T-helper 1 cell treated with Interleukin-12 subunit alpha and Interleukin-12 subunit beta and Interleukin-4 antibody, amounts not matched to agents 30 ng/mL and 1 ng/mL, for 36 hours (primary cell): ENCODE results near the gene TMEM218. TPM values are rescaled to one million over a fixed set of nuclear protein-coding genes. Genes with fewer than 3 reads are reported as not detected.
"Not testable (repeated sequence)": the region's sequence is repeated elsewhere in the genome, so short reads cannot be mapped to it uniquely, and the experiment has no call there.

ENCODE experiments used
- intact Hi-C: fragments of 100-400 bp; cut with micrococcal nuclease; formaldehyde crosslinking; loops from one replicate; pipeline ENCODE4 v1.15.1; 2024
- total RNA-seq: library from RNA; stranded (reverse); gene quantifications from 2 replicates; pipeline ENCODE4 v1.2.3, GENCODE V29; 2022

TMEM218 gene
- total RNA-seq, 1 donor from 2014 or later = 15.1 TPM

DNA sequence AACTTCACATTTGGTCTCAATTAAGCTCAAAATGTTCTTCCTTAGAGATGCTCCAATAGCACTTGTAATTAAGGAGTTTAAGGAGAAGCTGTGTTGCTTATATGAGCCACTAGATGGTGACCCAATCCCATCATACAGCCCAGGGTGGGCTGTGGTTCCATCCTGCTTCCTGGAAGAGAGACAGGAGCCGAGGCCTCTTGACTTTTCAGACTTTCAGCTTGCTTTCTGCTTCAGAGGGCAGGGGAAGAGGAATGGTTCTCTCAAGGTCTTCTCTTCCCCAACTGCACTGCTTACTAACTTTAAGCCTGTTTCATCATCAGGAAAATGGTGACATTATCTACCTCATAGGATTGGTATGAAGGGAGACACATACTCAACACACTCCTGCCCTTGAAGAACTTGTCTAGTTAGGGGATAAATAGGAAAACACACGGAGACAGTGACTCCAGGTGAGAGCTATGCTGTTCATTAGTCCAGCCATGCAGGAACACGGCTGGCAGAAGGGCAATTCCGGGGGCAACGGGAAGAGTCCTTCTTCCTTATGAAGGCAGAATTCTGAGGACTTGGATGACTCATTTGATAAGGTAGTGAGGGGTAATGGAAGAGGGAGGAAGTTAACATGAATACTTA, 20.1 kb downstream of the TMEM218 start:
- intact Hi-C loops = loop anchor here (1.0 kb wide), 1 partner anchor 50 kb away; no protein-coding TSS in a partner anchor

DNA sequence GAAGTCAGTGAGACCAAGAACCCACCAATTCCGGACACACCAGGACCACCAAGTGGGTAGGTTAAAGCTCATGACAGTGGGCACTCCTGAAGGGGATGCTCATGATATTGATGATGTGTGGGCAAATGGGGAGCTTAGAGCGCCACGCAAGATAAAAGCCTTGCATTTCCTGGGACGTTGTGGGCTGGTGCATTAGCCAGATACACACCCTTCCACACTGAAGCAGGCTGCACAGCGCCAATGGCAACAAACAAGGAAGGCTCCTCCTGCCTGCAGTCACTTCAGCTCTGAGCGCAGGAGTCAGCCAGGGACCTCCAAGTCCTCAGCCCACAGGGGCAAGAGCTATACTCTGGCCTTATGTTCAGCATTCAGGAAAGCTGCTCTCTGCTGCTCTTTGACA, 20.6 kb downstream of the TMEM218 start:
- intact Hi-C loops = loop anchor here (1.0 kb wide), 1 partner anchor 50 kb away; no protein-coding TSS in a partner anchor

DNA sequence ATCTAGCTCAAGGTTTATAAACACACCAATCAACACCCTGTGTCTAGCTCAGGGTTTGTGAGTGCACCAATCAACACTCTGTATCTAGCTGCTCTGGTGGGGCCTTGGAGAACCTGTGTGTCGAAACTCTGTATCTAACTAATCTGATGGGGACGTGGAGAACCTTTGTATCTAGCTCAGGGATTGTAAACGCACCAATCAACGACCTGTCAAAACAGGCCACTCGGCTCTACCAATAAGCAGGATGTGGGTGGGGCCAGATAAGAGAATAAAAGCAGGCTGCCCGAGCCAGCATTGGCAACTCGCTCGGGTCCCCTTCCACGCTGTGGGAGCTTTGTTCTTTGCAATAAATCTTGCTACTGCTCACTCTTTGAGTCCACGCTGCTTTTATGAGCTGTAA, 21.3 kb downstream of the TMEM218 start:
- intact Hi-C loops = not testable (repeated sequence)

DNA sequence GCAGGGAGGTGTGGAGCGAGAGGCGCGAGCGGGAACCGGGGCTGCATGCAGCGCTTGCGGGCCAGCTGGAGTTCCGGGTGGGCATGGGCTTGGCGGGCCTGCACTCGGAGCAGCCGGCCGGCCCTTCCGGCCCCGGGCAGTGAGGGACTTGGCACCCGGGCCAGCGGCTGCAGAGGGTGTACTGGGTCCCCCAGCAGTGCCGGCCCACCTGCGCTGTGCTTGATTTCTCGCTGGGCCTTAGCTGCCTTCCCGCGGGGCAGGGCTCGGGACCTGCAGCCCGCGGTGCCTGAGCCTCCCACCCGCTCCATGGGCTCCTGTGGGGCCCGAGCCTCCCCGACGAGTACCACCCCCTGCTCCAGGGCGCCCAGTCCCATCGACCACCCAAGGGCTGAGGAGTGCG, 21.9 kb downstream of the TMEM218 start:
- intact Hi-C loops = not testable (repeated sequence)

DNA sequence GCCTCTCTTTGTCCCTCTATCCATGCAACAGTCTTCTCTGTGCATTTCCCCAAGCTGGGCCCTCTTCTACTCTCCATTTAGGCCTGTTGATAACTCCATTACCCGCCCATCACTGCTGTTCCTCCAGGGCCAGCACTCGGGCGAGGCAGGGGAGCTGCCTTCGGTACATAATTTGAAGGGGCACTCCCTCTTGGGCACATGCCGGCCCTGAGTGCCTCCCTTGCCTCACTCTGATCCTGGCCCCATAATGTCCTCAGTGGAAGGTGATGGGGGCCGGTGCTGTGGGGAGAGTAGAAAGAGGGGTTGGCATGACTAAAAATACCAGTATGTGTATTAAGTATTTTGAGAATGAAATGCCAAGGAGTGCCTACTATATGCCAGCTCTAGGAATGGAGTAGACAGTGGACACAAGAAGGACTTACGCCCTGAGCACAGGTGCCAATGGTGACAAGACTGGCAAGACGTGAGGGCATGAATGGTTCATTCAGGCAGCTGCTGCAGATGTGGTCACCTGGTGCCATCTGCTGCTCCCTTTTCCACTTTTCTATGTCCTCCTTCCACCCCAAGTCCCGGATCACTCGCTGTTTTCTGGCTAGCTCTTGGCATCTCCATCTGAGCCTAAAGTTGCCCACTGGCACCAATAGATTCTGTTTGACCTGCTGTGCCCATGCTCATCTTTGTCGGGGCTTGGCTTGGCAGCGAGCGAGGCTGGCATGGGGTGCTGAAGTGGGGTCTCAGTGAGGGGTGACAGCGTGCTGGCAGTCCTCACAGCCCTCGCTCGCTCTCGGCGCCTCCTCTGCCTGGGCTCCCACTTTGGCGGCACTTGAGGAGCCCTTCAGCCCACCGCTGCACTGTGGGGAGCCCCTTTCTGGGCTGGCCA, 22.6 kb downstream of the TMEM218 start:
- intact Hi-C loops = no loop called here

DNA sequence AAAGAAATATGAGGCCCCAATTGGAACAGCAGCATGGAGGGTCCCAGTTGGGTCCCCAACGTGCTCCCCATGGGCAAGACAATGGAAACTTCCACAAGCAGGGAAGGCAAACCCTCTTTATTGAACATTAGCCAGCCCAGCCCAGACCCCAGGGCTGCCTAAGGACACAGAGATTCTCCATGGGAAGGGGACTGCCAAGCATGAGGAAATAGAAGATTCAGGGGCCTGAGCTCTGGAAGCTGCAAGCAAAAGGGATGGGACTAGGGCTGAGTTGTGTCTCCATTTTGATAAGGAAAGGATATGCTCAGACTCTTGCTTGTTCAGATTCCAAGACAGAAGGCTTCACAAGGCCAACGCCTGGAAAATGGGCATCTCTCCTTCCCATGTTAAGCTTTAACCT, 23.3 kb downstream of the TMEM218 start:
- intact Hi-C loops = no loop called here

DNA sequence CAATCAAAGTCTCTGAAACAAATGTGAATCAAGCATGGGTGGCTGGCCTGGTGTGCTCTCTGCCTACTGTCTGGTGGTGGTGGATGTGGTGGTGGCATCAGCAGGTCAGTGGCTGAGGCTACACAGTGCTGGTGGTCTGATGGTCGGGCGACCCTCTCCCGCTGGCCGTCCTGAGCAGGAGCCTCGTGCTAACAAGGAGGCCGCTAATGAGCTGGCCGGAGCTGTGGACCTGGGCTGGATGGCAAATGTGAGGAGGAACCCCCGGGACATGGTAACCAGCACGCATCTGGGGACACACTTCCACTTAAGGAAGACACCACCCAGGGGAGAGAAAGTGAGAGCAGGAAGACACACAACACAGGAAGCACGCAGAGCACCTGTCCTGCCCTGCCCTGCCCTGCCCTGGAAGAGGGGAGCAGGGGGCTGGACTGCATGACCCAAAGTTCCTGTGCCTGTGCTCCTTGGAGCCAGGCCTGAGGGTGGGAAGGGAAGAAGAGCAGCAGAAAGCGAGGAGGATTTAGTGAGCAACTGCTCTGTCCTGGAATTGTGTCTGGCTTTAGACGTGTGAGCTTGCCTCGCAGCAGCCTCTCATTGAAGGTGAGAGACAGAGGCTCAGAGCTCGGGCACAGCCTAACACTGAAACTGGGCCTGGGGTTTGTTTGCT, 24.7 kb downstream of the TMEM218 start:
- intact Hi-C loops = no loop called here

DNA sequence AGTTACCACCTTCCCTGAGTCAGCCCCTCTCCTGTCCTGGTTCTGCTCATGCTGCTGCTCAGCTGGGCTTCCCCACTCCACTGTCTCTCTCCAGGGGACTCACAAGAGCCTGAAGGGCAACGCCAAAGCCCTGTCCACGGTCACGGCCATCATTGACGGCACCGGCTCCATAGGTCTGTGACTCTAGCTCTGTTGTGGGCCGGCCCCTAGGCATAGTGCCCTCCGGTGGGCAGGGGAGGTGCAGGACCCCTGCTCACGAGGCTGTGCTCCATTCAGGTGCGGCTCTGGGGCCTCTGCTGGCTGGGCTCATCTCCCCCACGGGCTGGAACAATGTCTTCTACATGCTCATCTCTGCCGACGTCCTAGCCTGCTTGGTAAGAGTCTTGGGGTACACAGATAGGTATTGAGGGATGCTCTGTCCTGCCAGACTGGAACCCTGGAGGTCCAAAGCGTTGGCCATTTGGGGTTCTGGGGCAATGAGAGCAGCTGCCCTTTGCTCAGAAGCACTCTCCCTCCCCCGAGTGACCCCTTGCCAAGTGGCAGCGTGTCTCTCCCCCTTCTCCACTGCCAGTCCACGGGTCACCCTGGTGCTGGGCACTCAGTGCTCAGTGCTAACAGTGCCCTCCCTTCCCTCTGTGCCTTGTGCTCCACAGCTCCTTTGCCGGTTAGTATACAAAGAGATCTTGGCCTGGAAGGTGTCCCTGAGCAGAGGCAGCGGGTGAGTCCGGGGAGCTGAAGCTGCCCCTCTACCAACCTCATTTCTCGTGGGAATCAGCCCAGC, 25.9 kb downstream of the TMEM218 start:
- intact Hi-C loops = no loop called here

DNA sequence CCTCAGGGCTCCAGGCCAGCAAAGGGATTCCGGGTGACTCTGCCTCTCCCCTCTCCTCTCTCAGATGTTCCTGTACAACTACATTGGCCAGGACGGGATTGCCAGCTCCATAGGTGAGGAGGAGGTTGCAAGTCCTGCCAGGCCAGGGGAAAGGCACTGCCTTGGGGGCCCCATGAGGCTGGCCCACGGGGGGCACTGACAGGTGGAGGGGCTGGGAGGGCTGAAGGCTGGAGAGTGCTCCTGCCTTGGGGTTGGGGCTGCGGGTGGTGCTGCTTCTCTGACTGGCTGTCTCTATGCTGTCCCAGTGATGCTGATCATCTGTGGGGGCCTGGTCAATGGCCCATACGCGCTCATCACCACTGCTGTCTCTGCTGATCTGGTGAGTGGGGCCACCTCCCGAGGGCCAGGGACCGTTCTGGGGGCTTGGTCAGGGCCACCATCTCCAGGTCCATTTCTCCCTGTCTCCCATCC, 26.6 kb downstream of the TMEM218 start:
- intact Hi-C loops = no loop called here

DNA sequence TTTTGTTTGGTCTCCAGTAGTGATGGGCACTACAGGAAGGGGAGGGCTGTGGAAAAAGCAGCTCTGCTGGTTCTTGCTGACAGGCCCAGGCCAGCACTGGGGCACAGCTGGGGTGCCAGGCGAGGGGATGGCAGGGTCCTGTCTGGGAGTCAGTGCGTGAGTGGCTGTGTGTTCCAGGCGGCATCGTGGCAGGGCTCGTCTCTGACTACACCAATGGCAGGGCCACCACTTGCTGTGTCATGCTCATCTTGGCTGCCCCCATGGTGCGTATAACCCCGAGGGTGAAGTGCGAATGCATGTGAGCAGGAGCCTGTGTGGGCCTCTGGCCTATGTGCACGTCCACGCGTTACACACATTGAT, 27.4 kb downstream of the TMEM218 start:
- intact Hi-C loops = no loop called here

DNA sequence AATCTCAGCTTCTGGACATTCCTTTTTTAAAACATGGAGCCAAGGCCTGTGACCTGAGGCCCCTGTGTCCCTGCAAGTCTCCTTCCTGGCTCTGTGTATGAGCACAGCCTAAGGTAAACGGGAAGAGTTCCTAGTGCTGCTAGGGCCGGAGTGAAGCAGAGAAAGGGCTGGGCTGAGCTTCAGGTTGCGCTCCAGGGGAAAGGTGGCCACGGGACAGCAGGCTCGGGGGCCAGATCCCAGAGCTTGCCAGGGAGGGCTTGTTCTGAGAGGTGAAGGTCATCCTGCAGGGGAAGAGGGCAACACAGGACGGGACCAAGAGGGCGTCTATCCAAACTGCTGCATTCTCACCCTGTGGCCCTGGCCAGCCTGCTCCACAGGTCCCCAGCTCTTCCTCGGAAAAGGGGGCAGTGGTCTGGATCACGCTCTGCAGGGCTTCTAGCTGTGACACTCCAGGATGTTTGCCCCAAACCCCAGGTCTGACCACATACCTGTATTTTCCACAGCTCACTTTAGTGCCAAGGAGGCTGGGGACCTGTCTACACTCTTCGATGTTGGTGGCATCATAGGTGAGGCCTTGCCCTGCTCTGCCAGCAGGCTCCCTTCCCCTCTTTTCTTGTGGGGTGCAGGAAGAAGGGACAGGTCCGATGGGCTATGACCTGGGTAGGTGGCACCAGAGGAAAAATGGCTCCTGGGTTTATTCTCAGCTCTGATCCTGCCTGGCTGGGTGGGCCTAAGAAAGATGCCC, 27.9 kb downstream of the TMEM218 start:
- intact Hi-C loops = no loop called here

DNA sequence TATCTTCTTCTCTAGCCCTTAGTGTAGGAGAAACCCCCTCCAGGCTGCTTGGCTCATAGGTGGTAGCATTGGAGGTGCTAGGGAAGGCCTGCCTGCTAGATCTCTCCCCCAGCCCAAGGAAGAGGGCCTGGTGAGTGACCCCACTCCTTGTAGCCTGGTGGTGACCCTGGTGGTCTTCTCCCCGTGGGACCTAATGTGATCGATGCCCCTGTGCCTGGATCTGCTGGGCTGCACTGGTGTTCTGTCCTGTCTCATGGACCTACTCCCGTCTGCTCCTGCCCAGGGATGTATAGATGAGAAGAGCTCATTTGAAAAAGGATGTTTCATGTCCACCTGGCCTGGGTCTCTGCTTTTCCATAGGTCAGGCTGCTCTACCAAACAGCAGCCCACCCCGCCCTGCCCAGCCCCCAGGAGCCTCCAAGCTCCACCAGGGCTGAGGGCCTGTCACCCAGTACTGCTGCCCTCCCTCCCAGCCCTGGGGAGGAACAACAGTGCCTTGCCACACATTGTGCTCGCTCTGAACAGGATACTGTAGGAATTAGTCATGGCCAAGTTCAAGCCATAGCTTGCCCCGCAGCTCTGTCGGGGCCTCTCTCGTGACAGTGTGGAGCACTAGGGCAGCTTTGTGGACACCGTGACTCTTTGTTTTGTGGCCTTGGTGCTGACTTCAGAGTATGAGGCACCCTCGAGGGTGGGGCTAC, 28.7 kb downstream of the TMEM218 start:
- intact Hi-C loops = no loop called here

DNA sequence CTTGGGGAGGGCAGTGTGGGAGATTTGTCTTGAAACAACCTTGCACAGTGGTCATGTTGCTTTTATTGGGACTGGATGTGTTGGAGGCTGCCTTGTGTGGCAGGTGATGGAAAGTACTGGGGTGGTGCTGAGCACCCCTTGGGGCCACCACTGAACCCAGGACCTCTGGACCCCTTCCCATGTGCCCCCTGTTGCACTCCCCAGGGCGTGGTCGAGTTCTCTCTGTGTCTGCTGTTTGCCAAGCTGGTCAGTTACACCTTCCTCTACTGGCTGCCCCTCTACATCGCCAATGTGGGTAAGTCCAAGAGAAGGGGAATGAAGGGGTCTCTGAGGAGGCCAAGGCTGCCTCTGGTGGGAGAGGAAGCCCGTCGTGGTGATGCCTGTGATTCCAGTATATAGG, 29.4 kb downstream of the TMEM218 start:
- intact Hi-C loops = no loop called here

DNA sequence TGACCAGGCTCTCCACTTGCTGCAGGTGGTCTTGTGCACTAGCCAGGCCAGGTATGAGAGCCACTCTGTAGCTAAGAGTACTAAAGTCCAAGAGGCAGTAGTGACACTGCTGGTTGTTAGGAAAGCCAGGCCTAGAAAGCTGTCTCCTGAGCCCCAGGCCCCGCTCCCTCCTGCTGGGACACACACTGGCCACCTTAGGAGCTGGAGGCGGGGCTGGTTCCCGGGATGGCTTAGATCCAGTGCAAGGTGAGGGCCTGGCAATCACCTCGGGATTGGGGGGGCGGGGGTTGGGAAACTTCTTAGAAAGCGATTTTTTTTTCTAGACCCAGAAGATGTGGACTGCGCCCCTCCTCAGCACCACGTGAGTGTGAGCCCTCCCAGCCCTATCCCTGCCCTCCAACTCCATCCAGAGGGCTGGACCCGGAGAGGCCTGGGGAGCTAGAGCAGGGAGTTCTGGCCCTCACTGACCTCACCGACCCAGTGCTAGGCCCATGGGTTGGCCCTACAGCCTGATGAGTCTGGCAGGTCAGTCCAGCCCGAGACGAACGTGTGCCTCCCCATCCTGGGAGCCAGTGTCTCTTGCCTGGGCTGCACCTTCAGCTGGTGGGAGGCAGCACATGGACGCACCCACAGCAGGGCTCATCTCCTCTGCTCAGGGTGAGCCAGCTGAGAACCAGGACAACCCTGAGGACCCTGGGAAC, 30.2 kb downstream of the TMEM218 start:
- intact Hi-C loops = no loop called here

DNA sequence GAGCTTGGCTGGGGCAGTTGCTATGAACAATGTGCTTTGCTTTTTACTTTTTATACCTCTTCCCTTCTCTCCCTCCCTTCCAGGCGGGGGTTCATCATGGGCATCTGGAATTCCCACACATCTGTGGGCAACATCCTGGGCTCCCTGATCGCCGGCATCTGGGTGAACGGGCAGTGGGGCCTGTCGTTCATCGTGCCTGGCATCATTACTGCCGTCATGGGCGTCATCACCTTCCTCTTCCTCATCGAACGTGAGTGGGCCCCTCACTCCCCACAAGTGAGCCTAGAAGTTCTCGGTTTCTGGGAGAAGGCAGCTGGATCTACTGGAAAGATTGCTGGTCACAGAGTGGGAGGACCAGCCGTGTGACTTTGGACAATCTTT, 30.9 kb downstream of the TMEM218 start:
- intact Hi-C loops = no loop called here

DNA sequence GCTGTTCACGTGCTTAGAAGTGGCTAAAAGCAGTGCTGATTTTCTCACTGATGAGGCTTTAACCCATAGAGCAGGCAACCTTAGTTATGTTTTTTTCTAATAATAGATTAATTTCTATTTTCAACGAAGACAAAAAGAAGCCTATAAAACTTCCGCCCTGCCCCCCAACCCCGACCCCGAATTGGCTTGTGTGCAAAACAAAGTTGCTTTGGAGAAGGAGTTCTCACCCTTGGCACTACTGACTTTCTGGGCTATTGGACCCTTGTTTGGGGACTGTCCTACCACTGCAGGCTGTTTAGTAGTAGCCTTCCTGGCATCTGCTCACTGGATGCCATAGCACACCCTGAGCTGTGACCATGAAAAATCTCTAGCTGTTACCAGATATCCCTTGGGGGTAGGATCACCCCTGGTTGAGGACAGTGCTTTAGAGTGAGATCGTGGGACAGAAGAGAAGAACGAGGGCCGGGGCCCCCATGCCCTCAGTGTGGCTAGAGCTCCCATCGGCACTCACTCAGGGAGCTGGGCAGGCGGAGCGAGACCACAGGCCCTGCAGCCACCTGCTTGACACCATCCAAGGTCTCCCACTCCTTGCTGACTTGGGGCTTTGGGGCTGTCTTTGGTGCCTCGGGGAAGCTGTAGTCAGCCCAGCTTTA, 31.4 kb downstream of the TMEM218 start:
- intact Hi-C loops = no loop called here

DNA sequence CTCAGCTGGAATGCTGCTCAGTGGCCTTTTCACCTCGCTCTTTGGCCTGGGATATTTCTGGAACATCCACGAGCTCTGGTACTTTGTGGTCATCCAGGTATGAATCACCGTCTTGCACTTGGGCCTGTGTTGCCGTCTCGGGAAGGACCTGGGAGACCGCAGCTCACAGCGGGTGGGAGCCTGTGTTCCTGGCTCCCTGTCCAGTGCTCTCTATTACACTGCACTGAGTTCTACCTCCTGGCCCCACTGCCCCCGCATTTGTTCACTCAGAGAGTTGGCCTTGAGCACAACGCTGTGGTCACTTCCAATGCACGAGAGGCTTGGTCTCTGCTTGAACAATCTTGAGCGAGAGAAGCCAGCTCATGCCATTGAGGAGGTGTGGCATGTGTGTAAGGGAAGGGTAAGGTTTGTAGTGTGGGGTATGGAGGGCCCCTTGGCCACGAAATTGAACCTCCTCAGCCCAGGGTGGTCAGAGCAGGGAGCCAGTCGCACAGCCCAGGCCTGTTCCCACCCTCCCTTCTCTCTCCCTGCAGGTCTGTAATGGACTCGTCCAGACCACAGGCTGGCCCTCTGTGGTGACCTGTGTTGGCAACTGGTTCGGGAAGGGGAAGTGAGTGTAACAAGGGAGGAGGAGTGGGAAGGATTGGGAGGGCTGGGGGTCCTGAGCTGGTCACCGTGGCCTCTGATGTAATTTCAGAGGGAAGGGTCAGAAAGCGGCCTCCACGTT, 32.1 kb downstream of the TMEM218 start:
- intact Hi-C loops = no loop called here

DNA sequence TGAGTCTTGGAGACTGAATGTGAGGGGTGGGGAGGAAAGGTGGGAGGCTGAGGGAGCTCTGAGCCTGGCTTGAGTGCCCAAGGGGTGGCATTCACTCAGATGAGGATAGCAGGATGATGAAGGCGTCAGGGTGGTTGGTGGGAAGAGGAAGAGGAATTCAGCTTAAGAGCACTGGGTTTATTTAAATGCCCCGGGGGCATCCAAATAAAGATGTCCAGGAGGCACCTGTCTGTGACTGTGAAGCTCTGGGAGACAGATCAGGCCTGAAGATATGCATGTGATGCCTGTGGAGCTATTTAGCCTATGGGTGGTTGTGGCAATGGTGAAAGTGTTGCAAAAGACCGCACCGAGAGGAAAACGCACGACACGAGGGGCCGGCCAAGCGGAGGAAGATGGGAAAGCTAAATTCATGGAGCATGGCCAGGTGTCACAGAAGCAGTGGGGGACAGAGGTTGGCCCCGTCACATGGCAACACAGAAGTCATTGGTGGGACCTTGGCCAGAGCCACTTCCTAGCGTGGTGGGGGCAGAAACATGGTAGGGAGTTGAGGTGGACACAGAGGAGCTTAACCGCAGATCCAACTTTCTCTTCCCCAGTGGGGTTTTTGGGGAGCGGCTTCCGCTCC, 32.8 kb downstream of the TMEM218 start:
- intact Hi-C loops = no loop called here
